Measurements from ENCODE around the gene LRRC37A2. TPM values are rescaled to one million over a fixed set of nuclear protein-coding genes. Genes with fewer than 3 reads are reported as not detected.

The LRRC37A2 gene
- total RNA-seq = 8.6 and 12.8 TPM in 2 replicates

DNA sequence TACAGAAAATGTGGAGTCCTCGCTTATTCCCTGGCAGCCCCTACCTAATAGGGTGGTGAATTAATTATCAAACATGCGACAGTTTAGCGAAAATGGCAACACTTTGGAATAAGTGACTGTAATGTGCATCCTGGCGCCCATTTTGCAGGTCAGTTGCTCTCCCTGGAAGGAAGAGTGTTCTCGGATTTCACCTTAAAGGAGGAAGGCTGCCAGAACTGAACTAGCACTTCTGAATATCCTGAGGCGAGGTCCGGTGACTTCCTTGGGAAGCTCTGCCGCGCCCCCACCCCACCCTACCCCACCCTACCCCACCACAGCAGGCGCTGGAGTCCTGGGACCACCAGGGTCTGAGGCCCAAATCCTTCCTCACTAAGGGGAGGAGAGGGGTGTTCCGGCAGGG is at the start of gene LRRC37A2:
TSS of gene LRRC37A2 (plus strand) at position 301 of the 400 bp plus-strand sequence. CDS start 245 bp downstream, outside the sequence.

DNA sequence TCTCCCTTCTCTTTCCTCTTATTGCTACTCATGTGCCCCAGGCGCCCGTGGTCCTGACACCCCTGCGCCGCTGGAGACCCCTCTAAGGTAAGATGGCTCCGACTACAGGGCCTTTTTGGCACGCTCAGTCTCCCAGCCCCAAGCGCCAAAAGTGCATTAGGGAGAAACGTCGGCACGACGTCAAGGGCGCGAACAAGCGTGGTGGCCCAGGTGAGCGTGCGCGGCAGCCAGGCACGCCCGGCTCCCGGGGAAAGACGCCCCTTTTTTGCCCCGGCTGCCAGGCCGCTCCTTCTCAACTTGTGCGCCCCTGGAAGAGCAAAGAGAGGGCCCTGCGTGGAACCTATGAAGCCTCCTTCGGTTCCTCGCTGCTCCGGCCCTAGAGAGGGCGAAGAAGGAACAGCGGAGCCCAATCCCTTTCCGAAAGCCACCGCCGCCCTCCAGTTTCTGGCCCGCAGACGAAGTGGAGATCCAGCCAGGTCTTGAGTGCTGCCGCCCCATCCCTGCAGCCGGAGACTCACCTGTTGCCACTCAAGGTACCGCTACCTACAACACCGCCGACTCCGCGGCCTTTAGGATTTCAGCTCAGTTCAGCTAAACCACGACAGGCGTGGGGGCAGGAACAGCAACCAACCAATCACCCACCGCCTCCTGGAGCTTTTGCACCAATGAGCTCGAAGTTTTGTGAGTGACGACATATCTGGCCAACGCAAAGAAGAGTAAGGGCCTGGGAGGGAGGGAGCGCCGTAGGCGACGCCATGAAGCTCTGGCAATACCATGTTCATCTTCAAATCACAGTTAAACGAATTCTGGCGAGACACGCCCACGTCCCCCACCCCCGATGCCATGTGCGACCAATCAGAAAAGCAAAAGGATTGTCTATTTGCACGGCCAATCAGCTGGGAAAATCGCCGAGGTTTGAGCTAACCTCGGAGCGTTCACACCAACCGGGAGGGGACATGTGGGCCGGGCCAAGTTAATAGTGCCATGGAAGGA is 67.1 kb downstream of the LRRC37A2 start, which contains the start of gene ARL17A:
TSS of gene ARL17A (minus strand) at position 609 of the 993 bp plus-strand sequence. CDS start 3,369 bp downstream, outside the sequence.

DNA sequence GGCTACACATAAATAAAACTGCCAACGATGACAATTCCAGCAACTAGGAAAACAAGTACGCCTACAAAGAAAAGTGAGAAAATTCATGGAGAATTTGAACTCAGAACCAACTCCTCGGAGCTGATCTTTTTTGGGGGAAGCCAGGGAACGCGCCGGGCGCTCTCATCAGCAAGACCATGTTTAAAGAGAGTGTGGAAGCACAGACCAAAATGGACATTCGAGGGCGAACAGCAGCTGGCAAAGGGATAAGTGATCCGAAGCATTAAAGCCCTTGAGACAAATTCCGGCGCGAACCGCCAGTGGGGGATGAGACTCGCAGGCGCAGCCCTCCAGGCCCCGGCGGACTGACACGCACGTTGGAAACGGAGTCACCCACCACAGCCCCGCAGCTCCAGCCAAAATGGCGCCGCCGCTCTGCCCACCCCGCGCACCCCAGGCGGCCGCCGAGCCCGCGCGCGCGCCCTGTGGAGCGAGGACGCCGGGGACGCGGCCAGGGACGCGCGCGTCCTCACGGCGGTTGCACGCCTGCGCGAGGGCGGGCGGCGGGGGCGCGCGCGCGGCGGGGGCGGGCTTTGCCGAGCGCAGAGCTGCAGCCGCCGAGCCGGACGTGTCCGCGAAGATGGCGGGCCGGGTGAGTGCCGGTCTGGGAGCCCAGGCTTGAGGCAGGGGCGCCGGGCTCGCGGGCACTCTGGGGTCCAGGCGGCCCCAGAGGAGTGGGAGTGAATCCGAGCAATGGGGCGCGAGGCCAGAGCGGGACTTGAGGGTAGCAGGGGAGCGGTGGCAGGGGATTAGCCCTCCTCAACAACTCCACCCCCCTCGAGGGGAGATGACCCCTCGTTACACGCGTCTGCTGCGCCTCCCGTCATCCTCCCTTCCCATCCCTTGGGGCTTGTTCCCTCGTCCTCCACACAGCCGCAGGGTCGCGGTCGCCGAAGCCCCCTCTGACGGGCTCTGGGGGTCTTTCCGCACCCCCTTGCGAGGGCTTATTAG is 78.2 kb downstream of the LRRC37A2 start, which contains the start of gene NSF:
TSS of gene NSF (plus strand) at position 513 of the 990 bp plus-strand sequence. CDS start at position 620, 107 bp downstream.

Small RNAs within 50 kb of the gene (small RNA-seq; reads per million reads assigned to genes)
- gene RN7SL199P = not detected

Other genes starting within 250 kb of the LRRC37A2 start
- 2.9 and 8.2 TPM in 2 replicates for gene LRRC37A, start 217.3 kb upstream of the LRRC37A2 start, total RNA-seq
- 2.9 and 7.5 TPM in 2 replicates for gene ARL17B, start 150.7 kb upstream of the LRRC37A2 start, total RNA-seq
- gene ARL17A, start 67.2 kb downstream of the LRRC37A2 start, total RNA-seq = 8.0 and 17.9 TPM in 2 replicates
- gene NSF, start 78.2 kb downstream of the LRRC37A2 start, total RNA-seq = 48.5 and 66.4 TPM in 2 replicates